Activated CD4-positive, CD25-positive, alpha-beta regulatory T cell treated with anti-CD3 and anti-CD28 coated beads, Interleukin-2, amount 50 U/mL, for 72 hours (primary cell): ENCODE data around the gene DOCK4.

Source experiments
- DNase-seq: peaks from one replicate; pipeline ENCODE4 v3.0.0; 2021

DOCK4 gene

GRCh38 chr7:111784296-111784695 is 421.9 kb downstream of the DOCK4 start:
- DNase-seq = no peak

- DNase-seq = no peak
These were observed 422.3 kb downstream of the DOCK4 start for GRCh38 chr7:111783854-111784253.

- DNase-seq = no peak
These were observed 425.7 kb downstream of the DOCK4 start for GRCh38 chr7:111780527-111780926.

- no peak for DNase-seq
These were observed 431.0 kb downstream of the DOCK4 start for GRCh38 chr7:111775206-111775605.

GRCh38 chr7:111772716-111773115 is 433.5 kb downstream of the DOCK4 start:
- no peak for DNase-seq

- DNase-seq = no peak
These were observed 434.6 kb downstream of the DOCK4 start for GRCh38 chr7:111771638-111772037.

- DNase-seq = no peak
These were observed 436.1 kb downstream of the DOCK4 start for GRCh38 chr7:111770116-111770515.

- no peak for DNase-seq
These were observed 440.2 kb downstream of the DOCK4 start for GRCh38 chr7:111765751-111766643.

GRCh38 chr7:111763221-111763801 is 442.9 kb downstream of the DOCK4 start:
- no peak for DNase-seq

- no peak for DNase-seq
These were observed 443.4 kb downstream of the DOCK4 start for GRCh38 chr7:111762799-111763198.

GRCh38 chr7:111762211-111762610 is 444.0 kb downstream of the DOCK4 start:
- no peak for DNase-seq

- DNase-seq = no peak
These were observed 446.2 kb downstream of the DOCK4 start for GRCh38 chr7:111760043-111760442.

- DNase-seq = no peak
These were observed 447.9 kb downstream of the DOCK4 start for GRCh38 chr7:111758332-111758731.

GRCh38 chr7:111756687-111757178 is 449.5 kb downstream of the DOCK4 start:
- DNase-seq = no peak

GRCh38 chr7:111755383-111755782 is 450.8 kb downstream of the DOCK4 start:
- DNase-seq = no peak

- no peak for DNase-seq
These were observed 452.2 kb downstream of the DOCK4 start for GRCh38 chr7:111753968-111754367.

GRCh38 chr7:111752022-111752582 is 454.1 kb downstream of the DOCK4 start:
- peak; percentile 56 for DNase-seq

GRCh38 chr7:111750878-111751277 is 455.3 kb downstream of the DOCK4 start:
- DNase-seq = no peak

GRCh38 chr7:111750228-111750627 is 456.0 kb downstream of the DOCK4 start:
- no peak for DNase-seq

- no peak for DNase-seq
These were observed 456.6 kb downstream of the DOCK4 start for GRCh38 chr7:111749625-111750024.

- no peak for DNase-seq
These were observed 458.5 kb downstream of the DOCK4 start for GRCh38 chr7:111747718-111748117.

- no peak for DNase-seq
These were observed 459.2 kb downstream of the DOCK4 start for GRCh38 chr7:111746950-111747349.

GRCh38 chr7:111744501-111745155 is 461.6 kb downstream of the DOCK4 start:
- no peak for DNase-seq
